ENCODE measurements around the gene TAF1.

GRCh38 chrX:71450433-71451106 is 84.4 kb downstream of the TAF1 start:
- TF ChIP-seq, protein P1, sequence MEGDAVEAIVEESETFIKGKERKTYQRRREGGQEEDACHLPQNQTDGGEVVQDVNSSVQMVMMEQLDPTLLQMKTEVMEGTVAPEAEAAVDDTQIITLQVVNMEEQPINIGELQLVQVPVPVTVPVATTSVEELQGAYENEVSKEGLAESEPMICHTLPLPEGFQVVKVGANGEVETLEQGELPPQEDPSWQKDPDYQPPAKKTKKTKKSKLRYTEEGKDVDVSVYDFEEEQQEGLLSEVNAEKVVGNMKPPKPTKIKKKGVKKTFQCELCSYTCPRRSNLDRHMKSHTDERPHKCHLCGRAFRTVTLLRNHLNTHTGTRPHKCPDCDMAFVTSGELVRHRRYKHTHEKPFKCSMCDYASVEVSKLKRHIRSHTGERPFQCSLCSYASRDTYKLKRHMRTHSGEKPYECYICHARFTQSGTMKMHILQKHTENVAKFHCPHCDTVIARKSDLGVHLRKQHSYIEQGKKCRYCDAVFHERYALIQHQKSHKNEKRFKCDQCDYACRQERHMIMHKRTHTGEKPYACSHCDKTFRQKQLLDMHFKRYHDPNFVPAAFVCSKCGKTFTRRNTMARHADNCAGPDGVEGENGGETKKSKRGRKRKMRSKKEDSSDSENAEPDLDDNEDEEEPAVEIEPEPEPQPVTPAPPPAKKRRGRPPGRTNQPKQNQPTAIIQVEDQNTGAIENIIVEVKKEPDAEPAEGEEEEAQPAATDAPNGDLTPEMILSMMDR (IDR thresholded peaks at IDR 0.05): no peak
- TF ChIP-seq, protein P2, sequence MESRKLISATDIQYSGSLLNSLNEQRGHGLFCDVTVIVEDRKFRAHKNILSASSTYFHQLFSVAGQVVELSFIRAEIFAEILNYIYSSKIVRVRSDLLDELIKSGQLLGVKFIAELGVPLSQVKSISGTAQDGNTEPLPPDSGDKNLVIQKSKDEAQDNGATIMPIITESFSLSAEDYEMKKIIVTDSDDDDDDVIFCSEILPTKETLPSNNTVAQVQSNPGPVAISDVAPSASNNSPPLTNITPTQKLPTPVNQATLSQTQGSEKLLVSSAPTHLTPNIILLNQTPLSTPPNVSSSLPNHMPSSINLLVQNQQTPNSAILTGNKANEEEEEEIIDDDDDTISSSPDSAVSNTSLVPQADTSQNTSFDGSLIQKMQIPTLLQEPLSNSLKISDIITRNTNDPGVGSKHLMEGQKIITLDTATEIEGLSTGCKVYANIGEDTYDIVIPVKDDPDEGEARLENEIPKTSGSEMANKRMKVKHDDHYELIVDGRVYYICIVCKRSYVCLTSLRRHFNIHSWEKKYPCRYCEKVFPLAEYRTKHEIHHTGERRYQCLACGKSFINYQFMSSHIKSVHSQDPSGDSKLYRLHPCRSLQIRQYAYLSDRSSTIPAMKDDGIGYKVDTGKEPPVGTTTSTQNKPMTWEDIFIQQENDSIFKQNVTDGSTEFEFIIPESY (IDR thresholded peaks at IDR 0.05; ENCODE audit: borderline replicate concordance, low read depth): no peak
- TF ChIP-seq POLR2AphosphoS5 (IDR thresholded peaks at IDR 0.05; ENCODE audit: low read depth, low read length): no peak
- no peak for TF ChIP-seq EP300 (IDR thresholded peaks at IDR 0.05; ENCODE audit: borderline replicate concordance in 1 of 2, low read depth in 1 of 2, low read length in 1 of 2)
- TF ChIP-seq NFIC (IDR thresholded peaks at IDR 0.05; ENCODE audit: borderline replicate concordance): no peak
- no peak for TF ChIP-seq MXI1 (IDR thresholded peaks at IDR 0.05; ENCODE audit: low read depth, low read length)
- no peak for TF ChIP-seq ELF1 (IDR thresholded peaks at IDR 0.05)
- TF ChIP-seq RCOR1 (IDR thresholded peaks at IDR 0.05; ENCODE audit: low read length): no peak
- TF ChIP-seq EZH2phosphoT487 (IDR thresholded peaks at IDR 0.05; ENCODE audit: borderline replicate concordance, low read depth): no peak
- TF ChIP-seq FOSL2 (IDR thresholded peaks at IDR 0.05; ENCODE audit: borderline replicate concordance, low read depth): no peak
- TF ChIP-seq RAD21 (IDR thresholded peaks at IDR 0.05; ENCODE audit: low read length): no peak
- no peak for TF ChIP-seq RFX5 (IDR thresholded peaks at IDR 0.05; ENCODE audit: low read length)
- TF ChIP-seq CHD2 (IDR thresholded peaks at IDR 0.05; ENCODE audit: low read length, partially characterized antibody): no peak
- TF ChIP-seq SIN3A (IDR thresholded peaks at IDR 0.05; ENCODE audit: borderline replicate concordance, low read depth, low read length): no peak
